ENCODE measurements around the gene SLC35F3. TPM values are rescaled to one million over a fixed set of nuclear protein-coding genes. Genes with fewer than 3 reads are reported as not detected.

Gene SLC35F3
- total and polyA plus RNA-seq, 2 donors from 2014 or later = 0.41 to 0.66 TPM

- no peaks in the 10 kb centered on the region for H3K36me3 ChIP-seq (ENCODE audit: control insufficient read depth in 2 of 3, insufficient read depth in 3 of 3, low read length in 3 of 3)
- H3K4me1 ChIP-seq (ENCODE audit: control insufficient read depth in 2 of 3, insufficient read depth in 2 of 3, low read depth in 1 of 3, low read length in 3 of 3) = no peaks in the 10 kb centered on the region
- no peak overlapping the region for H3K4me3 ChIP-seq (ENCODE audit: low read length in 3 of 3)
- no peaks in the 10 kb centered on the region for H3K9me3 ChIP-seq (ENCODE audit: control insufficient read depth in 2 of 3, insufficient read depth in 1 of 3, low read length in 3 of 3)
- H3K27me3 ChIP-seq (ENCODE audit: control insufficient read depth, insufficient read depth, low read length) = no peaks in the 10 kb centered on the region
- H3K27ac ChIP-seq (ENCODE audit: low read depth in 2 of 2, low read length in 2 of 2) = no peak overlapping the region
- DNase-seq (no peak), FAIRE-seq (no peak)
- intact Hi-C loops (cut with DNase I) = no loop called here
- no peak overlapping the region for H3K9ac ChIP-seq (ENCODE audit: low read length in 3 of 3)
- no peak for TF ChIP-seq CTCF (IDR thresholded peaks at IDR 0.05; ENCODE audit: borderline replicate concordance, extremely low read depth, insufficient read depth)
These were observed 114.3 kb downstream of the SLC35F3 start for GRCh38 chr1:234018816-234019215.

DNA sequence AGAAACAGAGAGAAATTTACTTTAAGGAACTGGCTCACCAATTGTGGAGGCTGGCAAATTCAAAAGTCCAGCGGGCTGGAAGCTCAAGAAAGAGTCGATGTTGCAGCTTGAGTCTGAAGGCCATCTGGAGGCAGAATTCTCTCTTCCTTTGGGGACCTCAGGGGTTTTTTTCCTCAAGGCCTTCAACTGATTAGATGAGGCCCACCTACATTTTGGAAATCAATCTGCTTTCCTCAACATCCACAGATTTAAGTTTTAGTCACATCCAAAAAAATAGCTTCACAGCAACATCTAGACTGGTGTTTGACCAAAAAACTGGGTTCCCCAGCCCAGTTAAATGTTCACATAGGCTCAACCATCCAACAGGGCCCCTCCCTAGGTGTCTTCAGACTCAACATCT, 114.9 kb downstream of the SLC35F3 start:
- Histone ChIP-seq H3K27me3 (ENCODE audit: control insufficient read depth, insufficient read depth, low read length) (no peaks in the 10 kb centered on the region), H3K4me3 (ENCODE audit: low read length in 3 of 3) (no peak overlapping the region), H3K9ac (ENCODE audit: low read length in 3 of 3) (no peak overlapping the region), H3K36me3 (ENCODE audit: control insufficient read depth in 2 of 3, insufficient read depth in 3 of 3, low read length in 3 of 3) (no peaks in the 10 kb centered on the region), H3K4me1 (ENCODE audit: control insufficient read depth in 2 of 3, insufficient read depth in 2 of 3, low read depth in 1 of 3, low read length in 3 of 3) (no peaks in the 10 kb centered on the region), H3K27ac (ENCODE audit: low read depth in 2 of 2, low read length in 2 of 2) (no peak overlapping the region), H3K9me3 (ENCODE audit: control insufficient read depth in 2 of 3, insufficient read depth in 1 of 3, low read length in 3 of 3) (no peaks in the 10 kb centered on the region)
- intact Hi-C loops (cut with DNase I) = no loop called here
- no peak for FAIRE-seq
- TF ChIP-seq CTCF (IDR thresholded peaks at IDR 0.05; ENCODE audit: borderline replicate concordance, extremely low read depth, insufficient read depth) = no peak
- DNase-seq = no peak

DNA sequence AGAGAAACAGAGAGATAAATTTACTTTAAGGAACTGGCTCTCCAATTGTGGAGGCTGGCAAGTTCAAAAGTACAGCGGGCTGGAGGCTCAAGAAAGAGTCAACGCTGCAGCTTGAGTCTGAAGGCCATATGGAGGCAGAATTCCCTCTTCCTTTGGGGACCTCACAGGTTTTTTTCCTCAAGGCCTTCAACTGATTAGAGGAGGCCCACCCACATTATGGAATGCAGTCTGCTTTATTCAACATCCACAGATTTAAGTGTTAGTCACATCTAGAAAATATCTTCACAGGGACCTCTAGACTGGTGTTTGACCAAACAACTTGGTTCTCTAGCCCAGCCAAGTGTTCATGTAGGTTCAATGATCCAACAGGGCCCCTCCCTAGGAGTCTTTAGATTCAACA, 117.8 kb downstream of the SLC35F3 start:
- FAIRE-seq (no peak), DNase-seq (no peak)
- Histone ChIP-seq H3K9me3 (ENCODE audit: control insufficient read depth in 2 of 3, insufficient read depth in 1 of 3, low read length in 3 of 3) (no peaks in the 10 kb centered on the region), H3K36me3 (ENCODE audit: control insufficient read depth in 2 of 3, insufficient read depth in 3 of 3, low read length in 3 of 3) (no peaks in the 10 kb centered on the region), H3K9ac (ENCODE audit: low read length in 3 of 3) (no peak overlapping the region), H3K27ac (ENCODE audit: low read depth in 2 of 2, low read length in 2 of 2) (no peak overlapping the region), H3K27me3 (ENCODE audit: control insufficient read depth, insufficient read depth, low read length) (no peaks in the 10 kb centered on the region), H3K4me1 (ENCODE audit: control insufficient read depth in 2 of 3, insufficient read depth in 2 of 3, low read depth in 1 of 3, low read length in 3 of 3) (no peaks in the 10 kb centered on the region), H3K4me3 (ENCODE audit: low read length in 3 of 3) (no peak overlapping the region)
- intact Hi-C loops (cut with DNase I) = no loop called here
- TF ChIP-seq CTCF (IDR thresholded peaks at IDR 0.05; ENCODE audit: borderline replicate concordance, extremely low read depth, insufficient read depth) = no peak

DNA sequence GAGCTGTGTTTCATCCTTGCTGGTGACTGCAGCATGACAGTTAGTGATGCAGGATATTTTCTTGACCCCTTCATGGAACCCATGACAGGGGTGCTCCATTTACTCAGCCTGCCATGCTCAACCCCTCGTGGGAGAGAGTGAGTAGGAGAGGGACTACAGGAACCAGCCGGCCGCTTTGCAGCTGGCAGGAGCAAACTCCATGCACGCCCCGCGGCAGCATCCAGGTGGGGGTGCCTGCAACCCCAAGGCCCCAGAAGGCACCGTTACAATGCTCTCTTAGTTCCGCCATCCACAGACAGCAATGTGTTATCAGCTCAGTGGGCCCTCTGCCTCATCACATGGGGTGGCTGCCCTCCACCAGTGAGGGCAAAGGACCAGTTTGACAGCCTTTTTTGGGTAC, 135.1 kb downstream of the SLC35F3 start:
- TF ChIP-seq CTCF (IDR thresholded peaks at IDR 0.05; ENCODE audit: borderline replicate concordance, extremely low read depth, insufficient read depth) = no peak
- DNase-seq (peak in 1 of 5 donors; percentile 68), FAIRE-seq (no peak)
- H3K36me3 ChIP-seq (ENCODE audit: control insufficient read depth in 2 of 3, insufficient read depth in 3 of 3, low read length in 3 of 3) = no peaks in the 10 kb centered on the region
- H3K27ac ChIP-seq (ENCODE audit: low read depth in 2 of 2, low read length in 2 of 2) = no peak overlapping the region
- H3K9me3 ChIP-seq (ENCODE audit: control insufficient read depth in 2 of 3, insufficient read depth in 1 of 3, low read length in 3 of 3) = no peaks in the 10 kb centered on the region
- intact Hi-C loops (cut with DNase I) = no loop called here
- no peaks in the 10 kb centered on the region for H3K27me3 ChIP-seq (ENCODE audit: control insufficient read depth, insufficient read depth, low read length)
- H3K9ac ChIP-seq (ENCODE audit: low read length in 3 of 3) = no peak overlapping the region
- H3K4me3 ChIP-seq (ENCODE audit: low read length in 3 of 3) = no peak overlapping the region
- H3K4me1 ChIP-seq (ENCODE audit: control insufficient read depth in 2 of 3, insufficient read depth in 2 of 3, low read depth in 1 of 3, low read length in 3 of 3) = no peaks in the 10 kb centered on the region

Data from kidney (tissue), 14 donors.